ENCODE results near the gene KANK3. TPM values are rescaled to one million over a fixed set of nuclear protein-coding genes. Genes with fewer than 3 reads are reported as not detected.
A peak's percentile ranks its signal among the peaks of the same experiment; 100 is the strongest.

KANK3 gene
- total and polyA plus RNA-seq, 9 of the 15 experiments (the other 6 are each of a cell fraction or from before 2014, with no cell fraction given), result 0.03 to 0.40 (median 0.08) TPM; not detected in 6

- no peak for TF ChIP-seq RERE (CRISPR knock-in tag; IDR thresholded peaks at IDR 0.05; ENCODE audit: borderline replicate concordance)
- peak; percentile 96 for TF ChIP-seq POLR2G (IDR thresholded peaks at IDR 0.05; ENCODE audit: low read depth, low read length)
- TF ChIP-seq CGGBP1 (CRISPR knock-in tag; IDR thresholded peaks at IDR 0.05), result no peak
- TF ChIP-seq HCFC1 (IDR thresholded peaks at IDR 0.05; ENCODE audit: low read depth, low read length), result peak; percentile 63
- TF ChIP-seq HES1 (IDR thresholded peaks at IDR 0.05; ENCODE audit: low read depth), result no peak
- no peak for TF ChIP-seq ELK1 (CRISPR knock-in tag; IDR thresholded peaks at IDR 0.05)
- no peak for TF ChIP-seq ARID2 (IDR thresholded peaks at IDR 0.05)
- peak; percentile 24; the same call in 1 of the 2 replicates for TF ChIP-seq EP300 (IDR thresholded peaks at IDR 0.05; ENCODE audit: low read length)
- TF ChIP-seq ZBTB40 (IDR thresholded peaks at IDR 0.05), result peak; percentile 96
- no peak for TF ChIP-seq ZBTB40 (CRISPR knock-in tag; IDR thresholded peaks at IDR 0.05)
These were observed 47.0 kb upstream of the KANK3 start, which contains the start of gene RAB11B (continued) for GRCh38 chr19:8389891-8390616.

All from K562 (cell line).